ENCODE data around the gene TTLL10. TPM values are rescaled to one million over a fixed set of nuclear protein-coding genes. Genes with fewer than 3 reads are reported as not detected.

Gene TTLL10
- total and polyA plus RNA-seq, 2 of the 8 experiments (the other 6 are each of a cell fraction or from before 2014, with no cell fraction given) = 1.1 to 1.7 TPM

DNA sequence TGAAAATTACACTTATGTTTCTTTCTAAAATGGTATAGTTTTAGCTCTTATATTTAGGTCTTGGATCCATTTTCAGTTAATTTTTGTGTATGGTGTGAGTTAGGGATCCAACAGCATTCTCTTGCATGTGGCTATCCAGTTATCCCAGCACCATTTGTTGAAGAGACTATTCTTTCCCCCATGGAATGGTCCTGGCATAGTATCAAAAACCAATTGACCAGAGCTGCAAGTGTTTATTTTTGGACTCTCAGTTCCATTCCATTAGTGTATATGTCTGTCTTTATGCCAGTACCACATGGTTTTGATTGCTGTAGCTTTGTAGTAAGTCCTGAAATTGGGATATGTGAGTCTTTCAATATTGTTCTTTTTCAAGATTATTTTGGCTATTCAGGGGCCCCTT is 14.3 kb downstream of the TTLL10 start:
- ChIA-PET CTCF (ENCODE audit: partially characterized antibody) (interaction anchor here (0.6 to 1.6 kb wide), 7 partner anchors 10 to 76 kb away, joined by 3 to 5 read pairs (median 4); partner anchors contain the start of gene TTLL10), POLR2A (ENCODE audit: partially characterized antibody) (no interaction called here)
- H3K4me2 ChIP-seq (ENCODE audit: insufficient read depth in 1 of 2, low read depth in 2 of 2, low read length in 2 of 2) = no peak overlapping the region
- H3K27ac ChIP-seq (ENCODE audit: low read depth, low read length) = no peak overlapping the region
- no peaks in the 10 kb centered on the region for H3K23me2 ChIP-seq (ENCODE audit: low read depth, low read length)
- no peak overlapping the region for H2BK20ac ChIP-seq (ENCODE audit: low read length)
- H3K79me1 ChIP-seq (ENCODE audit: low read depth, low read length) = no peaks in the 10 kb centered on the region
- H2BK120ac ChIP-seq (replicated peaks; ENCODE audit: low read depth, low read length) = no peak overlapping the region
- H4K8ac ChIP-seq (ENCODE audit: extremely low read depth, insufficient read depth, low read length) = no peak overlapping the region
- H2BK15ac ChIP-seq (ENCODE audit: low read length) = no peak overlapping the region
- no peak overlapping the region for H3K9ac ChIP-seq (replicated peaks in 1 of 4; ENCODE audit: extremely low read depth in 1 of 4, low read depth in 3 of 4, low read length in 3 of 4)
- H3K9me3 ChIP-seq (ENCODE audit: insufficient read depth in 2 of 2, low read depth in 1 of 2, low read length in 1 of 2) = peaks cover 5 to 16% of the 10 kb centered on the region in 2 experiments; a peak in 3 of 4 replicates
- no peak overlapping the region for H2BK12ac ChIP-seq (ENCODE audit: low read depth, low read length)
- H3K4ac ChIP-seq (replicated peaks; ENCODE audit: insufficient read length, low read depth, low read length) = no peak overlapping the region
- peaks cover 0 to 3% of the 10 kb centered on the region in 2 experiments for H4K20me1 ChIP-seq (replicated peaks in 1 of 2; ENCODE audit: control insufficient read depth in 1 of 2, insufficient read depth in 2 of 2, low read length in 2 of 2)
- no peaks in the 10 kb centered on the region for H3K79me2 ChIP-seq (ENCODE audit: control insufficient read depth in 1 of 2, insufficient read depth in 2 of 2, low read length in 2 of 2)
- H3K18ac ChIP-seq (ENCODE audit: extremely low read depth, low read length) = no peak overlapping the region
- no peak for DNase-seq (ENCODE audit: low read depth in 1 of 2, low spot score in 2 of 2)
- no peak overlapping the region for H2BK5ac ChIP-seq (ENCODE audit: low read depth, low read length)
- H2AK5ac ChIP-seq (ENCODE audit: low read depth, low read length) = no peak overlapping the region
- H3K14ac ChIP-seq (ENCODE audit: insufficient read length) = no peak overlapping the region
- no peaks in the 10 kb centered on the region; a peak in 1 of 7 replicates for H3K4me1 ChIP-seq (replicated peaks in 1 of 4; ENCODE audit: control insufficient read depth in 3 of 4, insufficient read depth in 4 of 4, low read length in 3 of 4)
- H3K27me3 ChIP-seq (replicated peaks in 1 of 4; ENCODE audit: control insufficient read depth in 3 of 4, extremely low read depth in 1 of 4, insufficient read depth in 3 of 4, low read length in 3 of 4) = no peaks in the 10 kb centered on the region
- no peak overlapping the region for H4K91ac ChIP-seq (replicated peaks; ENCODE audit: insufficient read length, low read length)
- H3K4me3 ChIP-seq (ENCODE audit: extremely low read depth in 1 of 4, insufficient read depth in 2 of 4, low read depth in 3 of 4, low read length in 4 of 4) = no peak overlapping the region
- no peak overlapping the region for H3K23ac ChIP-seq (ENCODE audit: insufficient read length)
- FAIRE-seq = no peak
- no peak overlapping the region for H4K5ac ChIP-seq (ENCODE audit: insufficient read length, low read depth, low read length)
- no peak overlapping the region for H3K56ac ChIP-seq (replicated peaks; ENCODE audit: insufficient read length, low read depth, low read length)
- H3K36me3 ChIP-seq (ENCODE audit: control insufficient read depth in 2 of 4, insufficient read depth in 4 of 4, low read length in 3 of 4) = no peaks in the 10 kb centered on the region
- H2AFZ ChIP-seq (ENCODE audit: low read length) = no peak overlapping the region
- TF ChIP-seq HDAC2 (IDR thresholded peaks at IDR 0.05; ENCODE audit: borderline replicate concordance in 1 of 2, low read depth in 2 of 2, low read length in 2 of 2) (no peak), POLR2AphosphoS5 (IDR thresholded peaks at IDR 0.05; ENCODE audit: low read depth, low read length) (no peak)

Measured in H1 (cell line).